ENCODE data around the gene GABPA. TPM values are rescaled to one million over a fixed set of nuclear protein-coding genes. Genes with fewer than 3 reads are reported as not detected.
A peak's percentile ranks its signal among the peaks of the same experiment; 100 is the strongest.

Gene GABPA
- total RNA-seq, 1 donor from 2014 or later, result 15.8 TPM

DNA sequence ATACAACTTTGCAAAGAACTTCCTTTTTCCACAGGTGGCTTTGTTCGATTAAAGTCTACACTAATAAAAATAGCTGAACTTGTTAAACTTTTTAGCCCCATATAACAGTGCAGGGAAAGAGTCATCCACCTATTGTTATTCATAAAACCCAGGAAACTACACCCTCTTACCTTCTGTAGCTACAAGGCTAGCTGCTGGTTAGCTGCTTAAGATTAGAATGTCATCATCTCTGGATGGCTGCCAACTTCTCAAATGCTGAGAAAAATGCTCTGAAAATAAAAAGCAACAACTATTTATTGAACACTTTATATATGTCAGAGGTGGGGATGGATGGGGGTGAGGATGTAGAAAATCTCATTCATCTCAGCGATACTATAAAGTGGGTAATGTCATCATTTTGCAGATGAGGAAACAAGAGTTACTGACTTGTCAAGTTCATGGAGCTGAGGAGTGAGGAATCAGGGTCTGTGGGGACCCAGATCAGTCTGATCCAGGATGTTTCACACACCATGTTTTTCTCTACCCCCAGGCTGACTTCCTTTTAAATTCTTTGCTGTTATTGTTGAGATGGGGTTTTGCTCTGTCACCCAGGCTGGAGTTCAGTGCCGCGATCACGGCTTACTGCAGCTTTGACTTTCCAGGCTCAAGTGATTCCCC is 17.2 kb upstream of the GABPA start:
- Histone ChIP-seq H3K27me3 (ENCODE audit: control insufficient read depth, insufficient read depth, low read length) (no peaks in the 10 kb centered on the region), H3K4me3 (ENCODE audit: low read depth, low read length) (no peak overlapping the region), H3K36me3 (ENCODE audit: control insufficient read depth, insufficient read depth, low read length) (no peaks in the 10 kb centered on the region)
- FAIRE-seq (no peak), DNase-seq (ENCODE audit: low read depth) (peak; percentile 50)
- TF ChIP-seq, protein P1, sequence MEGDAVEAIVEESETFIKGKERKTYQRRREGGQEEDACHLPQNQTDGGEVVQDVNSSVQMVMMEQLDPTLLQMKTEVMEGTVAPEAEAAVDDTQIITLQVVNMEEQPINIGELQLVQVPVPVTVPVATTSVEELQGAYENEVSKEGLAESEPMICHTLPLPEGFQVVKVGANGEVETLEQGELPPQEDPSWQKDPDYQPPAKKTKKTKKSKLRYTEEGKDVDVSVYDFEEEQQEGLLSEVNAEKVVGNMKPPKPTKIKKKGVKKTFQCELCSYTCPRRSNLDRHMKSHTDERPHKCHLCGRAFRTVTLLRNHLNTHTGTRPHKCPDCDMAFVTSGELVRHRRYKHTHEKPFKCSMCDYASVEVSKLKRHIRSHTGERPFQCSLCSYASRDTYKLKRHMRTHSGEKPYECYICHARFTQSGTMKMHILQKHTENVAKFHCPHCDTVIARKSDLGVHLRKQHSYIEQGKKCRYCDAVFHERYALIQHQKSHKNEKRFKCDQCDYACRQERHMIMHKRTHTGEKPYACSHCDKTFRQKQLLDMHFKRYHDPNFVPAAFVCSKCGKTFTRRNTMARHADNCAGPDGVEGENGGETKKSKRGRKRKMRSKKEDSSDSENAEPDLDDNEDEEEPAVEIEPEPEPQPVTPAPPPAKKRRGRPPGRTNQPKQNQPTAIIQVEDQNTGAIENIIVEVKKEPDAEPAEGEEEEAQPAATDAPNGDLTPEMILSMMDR (IDR thresholded peaks at IDR 0.05; ENCODE audit: insufficient read depth, low read length, severe bottlenecking), result no peak

DNA sequence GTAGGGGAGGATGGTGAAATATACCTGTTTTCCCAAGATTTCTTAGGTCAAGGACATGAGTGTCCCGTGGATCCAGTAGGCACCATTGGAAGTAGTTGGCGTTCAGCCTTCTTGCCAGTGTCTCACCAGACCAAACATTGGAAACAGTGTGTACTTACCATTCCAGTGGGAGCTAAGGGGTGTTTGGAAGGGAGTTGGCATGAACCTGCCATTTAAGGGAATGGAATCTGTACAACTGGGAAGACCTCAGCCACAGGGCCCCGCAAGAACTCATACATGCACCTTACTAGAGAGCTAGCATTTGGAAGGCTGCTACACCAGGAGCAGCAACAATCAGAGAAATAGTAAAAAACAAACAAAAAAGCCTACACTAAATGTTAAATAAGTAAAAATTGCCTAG is 12.8 kb upstream of the GABPA start:
- FAIRE-seq, result peak; percentile 60
- no peak for DNase-seq (ENCODE audit: low read depth)
- H3K4me3 ChIP-seq (ENCODE audit: low read depth, low read length), result no peak overlapping the region
- H3K27me3 ChIP-seq (ENCODE audit: control insufficient read depth, insufficient read depth, low read length), result no peaks in the 10 kb centered on the region
- TF ChIP-seq, protein P1 (IDR thresholded peaks at IDR 0.05; ENCODE audit: insufficient read depth, low read length, severe bottlenecking), result no peak
- H3K36me3 ChIP-seq (ENCODE audit: control insufficient read depth, insufficient read depth, low read length), result peaks cover 3% of the 10 kb centered on the region

DNA sequence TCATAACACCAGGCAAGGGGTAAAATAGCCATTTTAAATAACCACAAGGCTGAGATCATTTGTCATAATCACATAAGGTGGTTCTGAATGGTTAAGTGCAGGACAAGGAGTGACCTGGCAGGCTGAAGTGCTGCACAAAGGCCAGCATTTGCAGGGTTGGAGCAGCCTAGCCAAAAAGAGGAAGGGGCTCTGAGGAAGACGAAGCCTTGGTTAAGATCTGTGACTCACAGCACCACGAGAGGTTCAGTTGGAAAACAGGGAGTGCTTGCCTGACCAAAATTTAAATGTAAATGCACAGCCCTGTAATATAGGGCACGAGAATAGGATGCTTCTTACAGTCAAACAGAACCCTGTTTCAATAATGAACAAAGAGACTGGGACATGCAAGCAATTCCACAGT is 12.1 kb upstream of the GABPA start:
- TF ChIP-seq, protein P1 (IDR thresholded peaks at IDR 0.05; ENCODE audit: insufficient read depth, low read length, severe bottlenecking), result no peak
- Histone ChIP-seq H3K4me3 (ENCODE audit: low read depth, low read length) (no peak overlapping the region), H3K36me3 (ENCODE audit: control insufficient read depth, insufficient read depth, low read length) (peaks cover 5% of the 10 kb centered on the region), H3K27me3 (ENCODE audit: control insufficient read depth, insufficient read depth, low read length) (no peaks in the 10 kb centered on the region)
- FAIRE-seq, result no peak
- no peak for DNase-seq (ENCODE audit: low read depth)

DNA sequence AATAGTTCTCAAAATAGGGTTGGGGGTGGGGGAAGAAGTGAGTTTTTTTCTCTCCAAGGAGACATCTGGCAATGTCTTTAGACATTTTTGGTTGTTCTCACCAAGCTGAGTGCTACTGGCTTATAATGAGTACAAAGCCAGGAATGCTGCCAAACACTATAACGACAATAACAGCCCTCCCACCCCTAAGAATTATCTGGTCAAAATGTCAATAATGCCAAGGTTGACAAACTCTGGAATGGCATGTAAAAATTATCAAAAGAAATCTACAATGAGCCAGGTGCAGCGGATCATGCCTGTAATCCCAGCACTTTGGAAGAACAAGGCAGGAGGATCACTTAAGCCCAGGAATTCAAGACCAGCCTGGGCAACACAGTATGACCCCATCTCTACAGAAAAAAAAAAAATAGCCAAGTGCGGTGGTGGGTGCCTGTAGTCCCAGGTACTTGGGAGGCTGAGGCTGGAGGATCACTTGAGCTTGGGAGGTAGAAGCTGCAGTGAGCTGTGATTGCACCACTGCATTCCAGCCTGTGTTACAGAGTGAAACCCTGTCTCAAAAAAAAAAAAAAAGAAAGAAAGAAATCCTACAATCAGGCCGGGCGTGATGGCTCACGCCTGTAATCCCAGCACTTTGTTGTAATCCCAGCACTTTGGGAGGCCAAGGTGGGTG is 2.5 kb upstream of the GABPA start:
- FAIRE-seq (no peak), DNase-seq (ENCODE audit: low read depth) (peak; percentile 4)
- no peak overlapping the region for H3K4me3 ChIP-seq (ENCODE audit: low read depth, low read length)
- no peaks in the 10 kb centered on the region for H3K27me3 ChIP-seq (ENCODE audit: control insufficient read depth, insufficient read depth, low read length)
- peaks cover 4% of the 10 kb centered on the region for H3K36me3 ChIP-seq (ENCODE audit: control insufficient read depth, insufficient read depth, low read length)
- TF ChIP-seq, protein P1 (IDR thresholded peaks at IDR 0.05; ENCODE audit: insufficient read depth, low read length, severe bottlenecking), result no peak

DNA sequence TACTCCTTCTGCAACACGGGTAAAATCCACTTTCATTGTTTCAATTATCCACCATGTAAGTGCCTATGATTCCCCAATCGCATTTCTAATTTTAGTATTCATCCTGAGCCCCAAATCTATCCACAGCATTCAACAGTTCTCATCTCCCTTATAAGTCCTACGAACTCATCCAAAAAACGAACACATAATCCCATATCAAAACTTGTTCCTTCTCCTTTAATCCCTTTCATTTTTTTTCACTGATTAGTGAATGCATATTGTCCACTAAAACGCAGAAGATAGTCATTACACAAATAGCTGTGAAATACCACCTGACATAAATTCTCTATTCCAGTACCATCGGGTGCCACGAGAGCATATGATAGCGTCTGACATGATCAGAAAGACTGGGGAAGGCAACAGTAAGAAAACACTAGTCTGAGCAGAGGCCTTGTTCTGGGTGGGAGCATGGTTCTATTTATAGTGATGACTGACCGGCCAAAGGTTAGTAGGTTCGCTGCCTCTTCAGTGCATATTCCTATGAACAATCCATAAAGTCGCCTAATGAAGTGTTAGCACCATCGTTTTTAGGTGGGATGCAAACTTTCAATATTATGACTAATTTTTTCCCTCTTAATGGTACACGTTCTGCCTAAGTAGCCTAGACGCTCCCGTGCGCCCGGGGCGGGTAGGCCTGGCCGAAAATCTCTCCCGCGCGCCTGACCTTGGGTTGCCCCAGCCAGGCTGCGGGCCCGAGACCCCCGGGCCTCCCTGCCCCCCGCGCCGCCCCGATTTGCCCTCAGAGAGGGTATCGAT is 716 bp upstream of the GABPA start:
- TF ChIP-seq, protein P1 (IDR thresholded peaks at IDR 0.05; ENCODE audit: insufficient read depth, low read length, severe bottlenecking), result no peak
- Histone ChIP-seq H3K4me3 (ENCODE audit: low read depth, low read length) (peak overlapping the region; percentile 91), H3K36me3 (ENCODE audit: control insufficient read depth, insufficient read depth, low read length) (no peaks in the 10 kb centered on the region), H3K27me3 (ENCODE audit: control insufficient read depth, insufficient read depth, low read length) (no peaks in the 10 kb centered on the region)
- no peak for FAIRE-seq
- DNase-seq (ENCODE audit: low read depth), result peak; percentile 18
